22Rv1 (cell line): Measurements from ENCODE around the gene ARHGAP33.

Source experiments
- CTCF ChIP-seq: fragments of 450-650 bp; IDR thresholded peaks from 2 replicates; pipeline ENCODE4 v1.5.1; 2017; ENCODE audit warnings: mild to moderate bottlenecking
- ZFX ChIP-seq: fragments of 450-650 bp; IDR thresholded peaks from 2 replicates; pipeline ENCODE4 v1.6.1; 2017; ENCODE audit warnings: antibody characterized with exemption, borderline replicate concordance

DNA sequence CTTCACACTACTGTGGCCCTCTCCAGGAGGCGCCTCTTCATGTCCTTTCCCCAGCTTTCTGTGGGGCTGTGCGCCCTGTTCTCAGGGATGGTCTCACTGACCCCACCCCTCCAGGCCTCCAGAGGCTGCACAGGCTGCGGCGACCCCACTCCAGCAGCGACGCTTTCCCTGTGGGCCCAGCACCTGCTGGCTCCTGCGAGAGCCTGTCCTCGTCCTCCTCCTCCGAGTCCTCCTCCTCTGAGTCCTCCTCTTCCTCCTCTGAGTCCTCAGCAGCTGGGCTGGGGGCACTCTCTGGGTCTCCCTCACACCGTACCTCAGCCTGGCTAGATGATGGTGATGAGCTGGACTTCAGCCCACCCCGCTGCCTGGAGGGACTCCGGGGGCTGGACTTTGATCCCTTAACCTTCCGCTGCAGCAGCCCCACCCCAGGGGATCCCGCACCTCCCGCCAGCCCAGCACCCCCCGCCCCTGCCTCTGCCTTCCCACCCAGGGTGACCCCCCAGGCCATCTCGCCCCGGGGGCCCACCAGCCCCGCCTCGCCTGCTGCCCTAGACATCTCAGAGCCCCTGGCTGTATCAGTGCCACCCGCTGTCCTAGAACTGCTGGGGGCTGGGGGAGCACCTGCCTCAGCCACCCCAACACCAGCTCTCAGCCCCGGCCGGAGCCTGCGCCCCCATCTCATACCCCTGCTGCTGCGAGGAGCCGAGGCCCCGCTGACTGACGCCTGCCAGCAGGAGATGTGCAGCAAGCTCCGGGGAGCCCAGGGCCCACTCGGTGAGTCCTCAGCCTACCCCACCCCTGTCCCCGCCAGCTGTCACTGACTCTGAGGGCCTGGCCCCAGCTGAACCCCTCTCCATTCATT lies 11.2 kb downstream of the ARHGAP33 start:
- TF ChIP-seq CTCF (no peak), ZFX (no peak)
